MM.1S (cell line): ENCODE results near the gene DOK6.

Experiments
- DNase-seq: peaks from one replicate; pipeline ENCODE4 v3.0.0-alpha.2; 2015
- H2AFZ ChIP-seq: fragments of 300-600 bp; sonication (generic); 2 replicates; pipeline ENCODE4 v1.6.0; 2016; ENCODE audit warnings: antibody characterized with exemption, low read length
- H3F3A ChIP-seq: fragments of 300-600 bp; sonication (generic); 2 replicates; pipeline ENCODE4 v1.6.1; 2016; ENCODE audit warnings: mild to moderate bottlenecking, antibody characterized with exemption, low read length, moderate library complexity, mixed read lengths; ENCODE audit not compliant: insufficient read depth
- H3K27ac ChIP-seq: fragments of 300-600 bp; sonication (generic); 2 replicates; pipeline ENCODE4 v1.5.1; 2016; ENCODE audit warnings: mild to moderate bottlenecking, low read length
- H3K27me3 ChIP-seq: fragments of 300-600 bp; sonication (generic); replicated peaks from 2 replicates; pipeline ENCODE4 v1.6.0; 2016; ENCODE audit warnings: low read length; ENCODE audit not compliant: insufficient read depth
- H3K36me3 ChIP-seq: fragments of 300-600 bp; sonication (generic); replicated peaks from 2 replicates; pipeline ENCODE4 v1.6.1; 2016; ENCODE audit warnings: mild to moderate bottlenecking, low read length, mixed read lengths; ENCODE audit not compliant: insufficient read depth
- H3K4me1 ChIP-seq: fragments of 300-600 bp; sonication (generic); 2 replicates; pipeline ENCODE4 v1.6.1; 2016; ENCODE audit warnings: low read length, mixed read lengths
- H3K4me2 ChIP-seq: fragments of 300-600 bp; sonication (generic); 2 replicates; pipeline ENCODE4 v1.6.0; 2016; ENCODE audit warnings: low read depth, low read length
- H3K4me3 ChIP-seq: fragments of 300-600 bp; sonication (generic); 2 replicates; pipeline ENCODE4 v1.5.1; 2016; ENCODE audit warnings: low read length, mixed read lengths
- H3K79me2 ChIP-seq: fragments of 300-600 bp; sonication (generic); 2 replicates; pipeline ENCODE4 v1.6.1; 2016; ENCODE audit warnings: mixed run types, low read length, mixed read lengths
- H3K9ac ChIP-seq: fragments of 300-600 bp; sonication (generic); 2 replicates; pipeline ENCODE4 v1.6.1; 2016; ENCODE audit warnings: low read length, mixed read lengths
- H3K9me2 ChIP-seq: fragments of 300-600 bp; sonication (generic); replicated peaks from 2 replicates; pipeline ENCODE4 v1.6.1; 2016; ENCODE audit warnings: mild to moderate bottlenecking, low read length, mixed read lengths; ENCODE audit not compliant: insufficient read depth
- H3K9me3 ChIP-seq: fragments of 300-600 bp; sonication (generic); replicated peaks from 2 replicates; pipeline ENCODE4 v1.6.1; 2016; ENCODE audit warnings: mild to moderate bottlenecking, low read length, mixed read lengths; ENCODE audit not compliant: insufficient read depth
- H4K20me1 ChIP-seq: fragments of 300-600 bp; sonication (generic); 2 replicates; pipeline ENCODE4 v1.6.1; 2016; ENCODE audit warnings: mild to moderate bottlenecking, low read length, moderate library complexity, mixed read lengths; ENCODE audit not compliant: insufficient read depth
- CTCF ChIP-seq: fragments of 300-600 bp; sonication (generic); IDR thresholded peaks from 2 replicates; pipeline ENCODE4 v1.5.1; 2016; ENCODE audit warnings: antibody characterized with exemption, low read length, mixed read lengths
- EZH2 ChIP-seq: fragments of 300-600 bp; sonication (generic); optimal IDR thresholded peaks from 2 replicates; pipeline ENCODE3; 2017; ENCODE audit warnings: low read depth, mild to moderate bottlenecking, antibody characterized with exemption, low read length, mixed read lengths
- EZH2phosphoT487 ChIP-seq: fragments of 300-600 bp; sonication (generic); IDR thresholded peaks from 2 replicates; pipeline ENCODE4 v1.6.1; 2018; ENCODE audit warnings: antibody characterized with exemption, low read length

The DOK6 gene

GRCh38 chr18:69528435-69528834 lies 127.7 kb downstream of the DOK6 start:
- Histone ChIP-seq H3K27ac (no peak overlapping the region), H3K79me2 (no peaks in the 10 kb centered on the region), H4K20me1 (no peaks in the 10 kb centered on the region; the same call in 1 of the 2 replicates), H3F3A (no peaks in the 10 kb centered on the region), H2AFZ (no peak overlapping the region), H3K9ac (no peak overlapping the region), H3K4me1 (no peaks in the 10 kb centered on the region), H3K4me2 (no peak overlapping the region), H3K4me3 (no peak overlapping the region), H3K27me3 (no peaks in the 10 kb centered on the region), H3K9me2 (no peaks in the 10 kb centered on the region), H3K9me3 (no peaks in the 10 kb centered on the region), H3K36me3 (no peaks in the 10 kb centered on the region)
- DNase-seq: no peak
- no peak for TF ChIP-seq CTCF
- no peak for TF ChIP-seq EZH2
- TF ChIP-seq EZH2phosphoT487: no peak

- H3K9ac ChIP-seq: no peak overlapping the region
- no peaks in the 10 kb centered on the region for H3K36me3 ChIP-seq
- TF ChIP-seq EZH2: no peak
- TF ChIP-seq EZH2phosphoT487: no peak
- no peak for TF ChIP-seq CTCF
- H4K20me1 ChIP-seq: no peaks in the 10 kb centered on the region; the same call in 1 of the 2 replicates
- DNase-seq: no peak
- H3K9me3 ChIP-seq: no peaks in the 10 kb centered on the region
- no peaks in the 10 kb centered on the region for H3K79me2 ChIP-seq
- no peak overlapping the region for H3K27ac ChIP-seq
- no peak overlapping the region for H3K4me3 ChIP-seq
- no peaks in the 10 kb centered on the region for H3F3A ChIP-seq
- no peaks in the 10 kb centered on the region for H3K9me2 ChIP-seq
- H2AFZ ChIP-seq: no peak overlapping the region
- no peaks in the 10 kb centered on the region for H3K27me3 ChIP-seq
- H3K4me1 ChIP-seq: no peaks in the 10 kb centered on the region
- no peak overlapping the region for H3K4me2 ChIP-seq
Measured at GRCh38 chr18:69529151-69529550, 128.5 kb downstream of the DOK6 start.

- TF ChIP-seq EZH2phosphoT487 (no peak), EZH2 (no peak)
- no peak overlapping the region for H3K9ac ChIP-seq
- no peaks in the 10 kb centered on the region for H3K9me3 ChIP-seq
- H3K4me3 ChIP-seq: no peak overlapping the region
- no peak for DNase-seq
- H4K20me1 ChIP-seq: no peaks in the 10 kb centered on the region; the same call in 1 of the 2 replicates
- H3K4me1 ChIP-seq: no peaks in the 10 kb centered on the region
- no peak overlapping the region for H2AFZ ChIP-seq
- H3K27ac ChIP-seq: no peak overlapping the region
- no peak overlapping the region for H3K4me2 ChIP-seq
- no peaks in the 10 kb centered on the region for H3K36me3 ChIP-seq
- no peaks in the 10 kb centered on the region for H3K9me2 ChIP-seq
- H3F3A ChIP-seq: no peaks in the 10 kb centered on the region
- H3K27me3 ChIP-seq: no peaks in the 10 kb centered on the region
- no peaks in the 10 kb centered on the region for H3K79me2 ChIP-seq
Measured at GRCh38 chr18:69531973-69532372, 131.3 kb downstream of the DOK6 start.

GRCh38 chr18:69537183-69537582 lies 136.5 kb downstream of the DOK6 start:
- Histone ChIP-seq H3K36me3 (no peaks in the 10 kb centered on the region), H3F3A (no peaks in the 10 kb centered on the region), H3K9me2 (no peaks in the 10 kb centered on the region), H3K9ac (no peak overlapping the region), H3K4me3 (no peak overlapping the region), H4K20me1 (no peaks in the 10 kb centered on the region), H3K4me2 (no peak overlapping the region), H3K4me1 (no peaks in the 10 kb centered on the region), H3K27ac (no peak overlapping the region), H3K79me2 (no peaks in the 10 kb centered on the region), H2AFZ (no peak overlapping the region), H3K27me3 (no peaks in the 10 kb centered on the region), H3K9me3 (no peaks in the 10 kb centered on the region)
- DNase-seq: no peak
- TF ChIP-seq EZH2: no peak
- TF ChIP-seq EZH2phosphoT487: no peak
- TF ChIP-seq CTCF: no peak
